Osteoblast (primary cell): ENCODE measurements around the gene KLHL26. TPM values are rescaled to one million over a fixed set of nuclear protein-coding genes. Genes with fewer than 3 reads are reported as not detected.
"Not testable (repeated sequence)": the region's sequence is repeated elsewhere in the genome, so short reads cannot be mapped to it uniquely, and the experiment has no call there.

Source experiments
- DNase-seq: peaks from one replicate; pipeline ENCODE4 v3.0.0; 2011; ENCODE audit warnings: low spot score, mixed read lengths; ENCODE audit not compliant: insufficient read length; ENCODE audit errors: missing footprints
- H2AFZ ChIP-seq: 2 replicates; pipeline ENCODE4 v1.6.0; 2011; ENCODE audit warnings: mild to moderate bottlenecking, low read length
- H3K27ac ChIP-seq: 2 replicates; pipeline ENCODE4 v1.5.1; 2011; ENCODE audit warnings: mild to moderate bottlenecking, low read depth, low read length, moderate library complexity
- H3K27me3 ChIP-seq: 2 replicates; pipeline ENCODE4 v1.6.0; 2012; ENCODE audit warnings: mild to moderate bottlenecking, control low read depth, inconsistent platforms, low read length, moderate library complexity; ENCODE audit not compliant: insufficient read depth
- H3K36me3 ChIP-seq: 2 replicates; pipeline ENCODE4 v1.5.1; 2011; ENCODE audit warnings: mild to moderate bottlenecking, low read length, control low read depth, moderate library complexity; ENCODE audit not compliant: insufficient read depth
- H3K4me1 ChIP-seq: 2 replicates; pipeline ENCODE4 v1.5.1; 2011; ENCODE audit warnings: mild to moderate bottlenecking, low read length, control low read depth, moderate library complexity; ENCODE audit not compliant: insufficient read depth
- H3K4me2 ChIP-seq: 2 replicates; pipeline ENCODE4 v1.6.0; 2011; ENCODE audit warnings: mild to moderate bottlenecking, low read length; ENCODE audit not compliant: insufficient read depth
- H3K4me3 ChIP-seq: fragments of 200-600 bp; sonication (generic); 3 replicates; pipeline ENCODE4 v1.5.1; 2012; ENCODE audit warnings: mild to moderate bottlenecking, low read length, inconsistent platforms; ENCODE audit not compliant: insufficient read depth
- H3K79me2 ChIP-seq: 2 replicates; pipeline ENCODE4 v1.6.0; 2012; ENCODE audit warnings: mild to moderate bottlenecking, low read length, control low read depth, inconsistent platforms; ENCODE audit not compliant: insufficient read depth
- H3K9me3 ChIP-seq: 2 replicates; pipeline ENCODE4 v1.5.1; 2011; ENCODE audit warnings: low read depth, low read length, control low read depth
- H4K20me1 ChIP-seq: 2 replicates; pipeline ENCODE4 v1.6.0; 2012; ENCODE audit warnings: mild to moderate bottlenecking, low read length, control low read depth; ENCODE audit not compliant: insufficient read depth
- CTCF ChIP-seq: IDR thresholded peaks from 2 replicates; pipeline ENCODE4 v1.5.1; 2011; ENCODE audit warnings: mild to moderate bottlenecking, low read depth, low read length, moderate library complexity; ENCODE audit errors: extremely low read depth
- total RNA-seq: library from RNA; depleted of rRNA; stranded (reverse); fragments of >200 nt; gene quantifications from 2 replicates; pipeline ENCODE4 v1.2.3, GENCODE V29; 2012

KLHL26 gene
- total RNA-seq, 1 donor: 5.1 TPM

GRCh38 chr19:18591735-18592385, 45.0 kb upstream of the KLHL26 start:
- TF ChIP-seq CTCF: no peak
- H3K27me3 ChIP-seq: no peaks in the 10 kb centered on the region
- H4K20me1 ChIP-seq: peaks cover 8% of the 10 kb centered on the region
- H3K4me3 ChIP-seq: no peak overlapping the region
- H3K36me3 ChIP-seq: peaks cover 3% of the 10 kb centered on the region
- peak; percentile 74 for DNase-seq
- H3K9me3 ChIP-seq: no peaks in the 10 kb centered on the region
- no peak overlapping the region for H2AFZ ChIP-seq
- no peaks in the 10 kb centered on the region for H3K79me2 ChIP-seq
- H3K4me1 ChIP-seq: peaks cover 19% of the 10 kb centered on the region
- H3K4me2 ChIP-seq: no peak overlapping the region
- no peak overlapping the region for H3K27ac ChIP-seq

- H3K4me3 ChIP-seq, H3K27ac ChIP-seq, H4K20me1 ChIP-seq, H3K9me3 ChIP-seq, H3K4me2 ChIP-seq, H2AFZ ChIP-seq, H3K27me3 ChIP-seq, H3K79me2 ChIP-seq, H3K36me3 ChIP-seq: not testable (repeated sequence)
- peak; percentile 77 for DNase-seq
- H3K4me1 ChIP-seq: peaks cover 19% of the 10 kb centered on the region
Observed at GRCh38 chr19:18592732-18593131, 44.1 kb upstream of the KLHL26 start.

GRCh38 chr19:18593367-18594095, 43.3 kb upstream of the KLHL26 start:
- Histone ChIP-seq H3K4me2 (peak overlapping the region; percentile 69), H4K20me1 (peaks cover 8% of the 10 kb centered on the region)
- peak; percentile 91 for DNase-seq

GRCh38 chr19:18594096-18594823, 42.6 kb upstream of the KLHL26 start:
- Histone ChIP-seq H3K27me3 (no peaks in the 10 kb centered on the region), H3K4me3 (peak overlapping the region; percentile 69), H3K36me3 (peaks cover 3% of the 10 kb centered on the region), H3K79me2 (no peaks in the 10 kb centered on the region), H3K4me2 (peak overlapping the region; percentile 69), H3K4me1 (peaks cover 11% of the 10 kb centered on the region), H2AFZ (no peak overlapping the region), H3K27ac (no peak overlapping the region), H3K9me3 (no peaks in the 10 kb centered on the region), H4K20me1 (peaks cover 8% of the 10 kb centered on the region)
- peak; percentile 59 for TF ChIP-seq CTCF
- peak; percentile 100 for DNase-seq

More at GRCh38 chr19:18593367-18594095, 43.3 kb upstream of the KLHL26 start:
- Histone ChIP-seq H3K79me2 (no peaks in the 10 kb centered on the region), H3K27ac (no peak overlapping the region), H3K36me3 (peaks cover 3% of the 10 kb centered on the region), H3K9me3 (no peaks in the 10 kb centered on the region), H3K4me3 (no peak overlapping the region), H2AFZ (no peak overlapping the region), H3K27me3 (no peaks in the 10 kb centered on the region), H3K4me1 (peaks cover 14% of the 10 kb centered on the region)
- no peak for TF ChIP-seq CTCF
